A549 treated with dexamethasone at 1 μM for 4 hours (cell line): Measurements from ENCODE around the gene WASF2. TPM values are rescaled to one million over a fixed set of nuclear protein-coding genes. Genes with fewer than 3 reads are reported as not detected.

Experiments used
- total RNA-seq: library from RNA; stranded (reverse); fragments of 200-300 nt; extraction: Qiagen RNA extraction; gene quantifications from 5 replicates; pipeline ENCODE4 v1.2.3, GENCODE V29; 2022

WASF2 gene
- total RNA-seq, result 45.8 to 64.5 TPM (median 61.1 TPM) in 5 replicates

GRCh38 chr1:27489973-27490741 is at the start of gene WASF2:
Gene WASF2 (minus strand): TSS chr1:27490167. CDS start chr1:27428890, 61,277 bp downstream.

GRCh38 chr1:27392096-27392777 is 97.7 kb downstream of the WASF2 start, which contains the start of gene GPR3:
Gene GPR3 (plus strand): TSS chr1:27392622. CDS start chr1:27393799, 1,177 bp downstream.

GRCh38 chr1:27383039-27383605 is 106.8 kb downstream of the WASF2 start, which contains the start of gene CD164L2:
Gene CD164L2 (minus strand): TSS chr1:27383333. CDS start chr1:27383239, 94 bp downstream.

GRCh38 chr1:27374362-27375086 is 115.4 kb downstream of the WASF2 start, which contains the start of gene FCN3:
Gene FCN3 (minus strand): TSS chr1:27374824. CDS start chr1:27374818, 6 bp downstream.

GRCh38 chr1:27366411-27367159 is 123.4 kb downstream of the WASF2 start, which contains the start of gene MAP3K6:
Gene MAP3K6 (minus strand): TSS chr1:27366961. CDS start chr1:27366597, 364 bp downstream.

Other genes starting within 250 kb of the WASF2 start
- gene TMEM222, start 168.0 kb downstream of the WASF2 start, total RNA-seq, result 39.9 to 46.8 TPM (median 44.6 TPM) in 5 replicates
- 0.10 to 0.73 TPM (median 0.45 TPM) in 5 replicates for gene SYTL1, start 148.1 kb downstream of the WASF2 start, total RNA-seq
- gene MAP3K6, start 123.2 kb downstream of the WASF2 start, total RNA-seq, result 11.2 to 21.7 TPM (median 19.9 TPM) in 5 replicates
- not detected in 5 replicates for gene FCN3, start 115.3 kb downstream of the WASF2 start, total RNA-seq
- not detected in 5 replicates for gene CD164L2, start 106.8 kb downstream of the WASF2 start, total RNA-seq
- gene GPR3, start 97.5 kb downstream of the WASF2 start, total RNA-seq, result 1.3 to 1.8 TPM (median 1.6 TPM) in 5 replicates
- gene AHDC1, start 114.0 kb upstream of the WASF2 start, total RNA-seq, result 16.9 to 31.3 TPM (median 29.9 TPM) in 5 replicates
- 0.06 to 0.18 TPM (median 0.09 TPM) in 4 of 5 replicates, not detected in the other for gene FGR, start 145.0 kb upstream of the WASF2 start, total RNA-seq
- 9.1 to 12.1 TPM (median 10.5 TPM) in 5 replicates for gene IFI6, start 182.0 kb upstream of the WASF2 start, total RNA-seq
- 5.2 to 6.7 TPM (median 6.5 TPM) in 5 replicates for gene FAM76A, start 235.8 kb upstream of the WASF2 start, total RNA-seq